Smooth muscle cell (in vitro differentiated cells): ENCODE data around the gene MIER2. TPM values are rescaled to one million over a fixed set of nuclear protein-coding genes. Genes with fewer than 3 reads are reported as not detected.

ENCODE experiments used
- DNase-seq: peaks from one replicate; lab custom pipeline; 2025; ENCODE audit not compliant: unreplicated experiment; lab: John Stamatoyannopoulos, UW
- H2AFZ ChIP-seq: fragments of 200-600 bp; sonication (generic); 2 replicates; pipeline ENCODE4 v1.6.0; 2016; ENCODE audit warnings: antibody characterized with exemption, low read depth, mild to moderate bottlenecking
- H3F3A ChIP-seq: fragments of 200-600 bp; sonication (generic); 2 replicates; pipeline ENCODE4 v1.6.0; 2017; ENCODE audit warnings: antibody characterized with exemption, low read depth
- H3K27ac ChIP-seq: fragments of 200-600 bp; sonication (generic); 2 replicates; pipeline ENCODE4 v1.5.1; 2016; ENCODE audit warnings: low read depth, mild to moderate bottlenecking
- H3K27me3 ChIP-seq: fragments of 200-600 bp; sonication (generic); 2 replicates; pipeline ENCODE4 v1.6.1; 2016; ENCODE audit warnings: low read depth, mild to moderate bottlenecking
- H3K36me3 ChIP-seq: fragments of 200-600 bp; sonication (generic); 2 replicates; pipeline ENCODE4 v1.5.1; 2016; ENCODE audit warnings: low read depth
- H3K4me1 ChIP-seq: fragments of 200-600 bp; sonication (generic); 2 replicates; pipeline ENCODE4 v1.5.1; 2016; ENCODE audit warnings: low read depth
- H3K4me2 ChIP-seq: fragments of 200-600 bp; sonication (generic); 2 replicates; pipeline ENCODE4 v1.6.0; 2016; ENCODE audit warnings: mild to moderate bottlenecking
- H3K4me3 ChIP-seq: fragments of 200-600 bp; sonication (generic); 2 replicates; pipeline ENCODE4 v1.5.1; 2016; ENCODE audit warnings: mild to moderate bottlenecking
- H3K79me2 ChIP-seq: fragments of 200-600 bp; sonication (generic); 2 replicates; pipeline ENCODE4 v1.6.0; 2016; ENCODE audit warnings: low read depth, mild to moderate bottlenecking
- H3K9ac ChIP-seq: fragments of 200-600 bp; sonication (generic); 2 replicates; pipeline ENCODE4 v1.6.0; 2016; ENCODE audit warnings: low read depth
- H3K9me3 ChIP-seq: fragments of 200-600 bp; sonication (generic); replicated peaks from 2 replicates; pipeline ENCODE4 v1.5.1; 2016; ENCODE audit warnings: low read depth
- H4K20me1 ChIP-seq: fragments of 200-600 bp; sonication (generic); 2 replicates; pipeline ENCODE4 v1.6.0; 2016; ENCODE audit warnings: low read depth
- CTCF ChIP-seq: fragments of 200-600 bp; sonication (generic); IDR thresholded peaks from 2 replicates; pipeline ENCODE4 v1.5.1; 2017; ENCODE audit warnings: borderline replicate concordance, mild to moderate bottlenecking, antibody characterized with exemption; ENCODE audit not compliant: insufficient read depth, poor library complexity, severe bottlenecking
- WGBS: methylation state at CpG from one replicate; pipeline ENCODE4 v1.1.7; 2016; ENCODE audit warnings: low lambda C conversion rate; 5-methylcytosine and 5-hydroxymethylcytosine counted together
- polyA plus RNA-seq: library from polyadenylated mRNA; unstranded; fragments of >200 nt; fragmentation: Nextera tagmentation; extraction: Ambion mirVana; gene quantifications from 2 replicates; pipeline ENCODE4 v1.2.1, GENCODE V29; 2016
- total RNA-seq: library from RNA; depleted of rRNA; stranded (reverse); fragments of >200 nt; gene quantifications from 2 replicates; pipeline ENCODE4 v1.2.3, GENCODE V29; 2014

MIER2 gene
- total and polyA plus RNA-seq, 2 experiments from 2014 or later = 12.7 to 79.7 TPM

GRCh38 chr19:322616-323015, 22.0 kb downstream of the MIER2 start:
- Histone ChIP-seq H3K4me1 (no peaks in the 10 kb centered on the region), H3K27me3 (no peaks in the 10 kb centered on the region), H4K20me1 (peaks cover 71% of the 10 kb centered on the region), H3F3A (peaks cover 4% of the 10 kb centered on the region), H3K9ac (no peak overlapping the region), H3K36me3 (no peaks in the 10 kb centered on the region), H3K4me2 (no peak overlapping the region), H2AFZ (no peak overlapping the region), H3K79me2 (peaks cover 60% of the 10 kb centered on the region), H3K4me3 (no peak overlapping the region), H3K27ac (no peak overlapping the region), H3K9me3 (no peaks in the 10 kb centered on the region)
- DNase-seq = no peak
- 95% methylated on average over 13 of the region's 13 CpGs for WGBS
- TF ChIP-seq CTCF = no peak

- no peak overlapping the region for H2AFZ ChIP-seq
- no peaks in the 10 kb centered on the region for H3F3A ChIP-seq
- H3K79me2 ChIP-seq = peaks cover 70% of the 10 kb centered on the region
- TF ChIP-seq CTCF = no peak
- H3K27ac ChIP-seq = no peak overlapping the region
- no peak for DNase-seq
- no peaks in the 10 kb centered on the region for H3K4me1 ChIP-seq
- peaks cover 87% of the 10 kb centered on the region for H4K20me1 ChIP-seq
- H3K4me3 ChIP-seq = no peak overlapping the region
- no peak overlapping the region for H3K4me2 ChIP-seq
- H3K27me3 ChIP-seq = no peaks in the 10 kb centered on the region
- 97% methylated on average over 5 of the region's 5 CpGs for WGBS
- H3K36me3 ChIP-seq = no peaks in the 10 kb centered on the region
- no peaks in the 10 kb centered on the region for H3K9me3 ChIP-seq
- H3K9ac ChIP-seq = no peak overlapping the region
Observed at GRCh38 chr19:318509-318774, 26.2 kb downstream of the MIER2 start.

GRCh38 chr19:317710-318508, 26.7 kb downstream of the MIER2 start:
- H3K27me3 ChIP-seq = no peaks in the 10 kb centered on the region
- H4K20me1 ChIP-seq = peaks cover 85% of the 10 kb centered on the region
- no peak overlapping the region for H3K4me2 ChIP-seq
- no peaks in the 10 kb centered on the region for H3K9me3 ChIP-seq
- H3K4me1 ChIP-seq = no peaks in the 10 kb centered on the region
- no peak overlapping the region for H3K9ac ChIP-seq
- no peak for DNase-seq
- no peak overlapping the region for H3K4me3 ChIP-seq
- H3F3A ChIP-seq = no peaks in the 10 kb centered on the region
- TF ChIP-seq CTCF = no peak
- peaks cover 65% of the 10 kb centered on the region for H3K79me2 ChIP-seq
- H3K36me3 ChIP-seq = no peaks in the 10 kb centered on the region
- no peak overlapping the region for H2AFZ ChIP-seq
- no peak overlapping the region for H3K27ac ChIP-seq
- 96% methylated on average over 10 of the region's 10 CpGs for WGBS

GRCh38 chr19:315811-316210, 28.8 kb downstream of the MIER2 start:
- Histone ChIP-seq H3K27ac (no peak overlapping the region), H3K4me1 (no peaks in the 10 kb centered on the region), H3K4me2 (no peak overlapping the region), H3F3A (no peaks in the 10 kb centered on the region), H4K20me1 (peaks cover 82% of the 10 kb centered on the region), H3K4me3 (no peak overlapping the region), H3K36me3 (no peaks in the 10 kb centered on the region), H2AFZ (no peak overlapping the region), H3K27me3 (no peaks in the 10 kb centered on the region), H3K79me2 (peaks cover 54% of the 10 kb centered on the region), H3K9ac (no peak overlapping the region), H3K9me3 (no peaks in the 10 kb centered on the region)
- DNase-seq = no peak
- no peak for TF ChIP-seq CTCF
- 99% methylated on average over 8 of the region's 8 CpGs for WGBS
